Endothelial cell of umbilical vein (primary cell): Measurements from ENCODE around the gene CATSPERD. TPM values are rescaled to one million over a fixed set of nuclear protein-coding genes. Genes with fewer than 3 reads are reported as not detected.
A peak's percentile ranks its signal among the peaks of the same experiment; 100 is the strongest.

Experiments used
- BruUV-seq: library from RNA; stranded (reverse); fragments of 400-500 nt; replicated peaks from 2 replicates; lab custom pipeline; 2021; lab: Mats Ljungman, UMichigan
- CTCF ChIA-PET: fragments of 300-600, 350-600 bp; sonication (Branson Sonifier 250); formaldehyde crosslinking; loops from one replicate; lab custom pipeline; 2021; ENCODE audit warnings: antibody characterized with exemption, inconsistent platforms; lab: Charles Lee
- POLR2A ChIA-PET: fragments of 300-600, 350-600 bp; sonication (Branson Sonifier 250); formaldehyde crosslinking; loops from one replicate; lab custom pipeline; 2021; ENCODE audit warnings: antibody characterized with exemption, inconsistent platforms; lab: Charles Lee
- DNase-seq: peaks from one replicate; pipeline ENCODE4 v3.0.0-alpha.2; 2011; ENCODE audit warnings: low read depth, low spot score
- FAIRE-seq: peaks from 2 replicates; lab custom pipeline; 2011; peaks lifted over from hg19 to GRCh38; lab: Jason Lieb, UNC
- H2AFZ ChIP-seq: 2 replicates; pipeline ENCODE4 v1.6.0; 2012; ENCODE audit warnings: low read depth, low read length, control low read depth, inconsistent platforms
- H3K27ac ChIP-seq: 2 replicates; pipeline ENCODE4 v1.5.1; 2011; ENCODE audit warnings: low read depth, mild to moderate bottlenecking, control low read depth, low read length, moderate library complexity; ENCODE audit not compliant: insufficient read depth
- H3K27me3 ChIP-seq, 2 experiments: 2 replicates each; pipeline versions ENCODE4 v1.6.0 to v1.6.1; 2011; ENCODE audit warnings: low read length in 2 of 2, mixed read lengths in 1 of 2; ENCODE audit not compliant: control insufficient read depth in 2 of 2, insufficient read depth in 2 of 2
- H3K36me3 ChIP-seq, 2 experiments: 2 replicates in 1 of 2; 3 replicates in 1 of 2; pipeline ENCODE4 v1.5.1; 2011; ENCODE audit warnings: low read length in 2 of 2, mild to moderate bottlenecking in 1 of 2, moderate library complexity in 1 of 2; ENCODE audit not compliant: control insufficient read depth in 2 of 2, insufficient read depth in 2 of 2; ENCODE audit errors: extremely low read depth in 1 of 2
- H3K4me1 ChIP-seq: 3 replicates; pipeline ENCODE4 v1.5.1; 2011; ENCODE audit warnings: mild to moderate bottlenecking, low read length; ENCODE audit not compliant: control insufficient read depth, insufficient read depth; ENCODE audit errors: extremely low read depth
- H3K4me2 ChIP-seq: 2 replicates; pipeline ENCODE4 v1.6.1; 2011; ENCODE audit warnings: low read length, control low read depth, mixed read lengths; ENCODE audit not compliant: insufficient read depth
- H3K4me3 ChIP-seq, 3 experiments: fragments of 200-600 bp in 1 of 3; sonication (generic), shearing (Covaris generic) in 1 of 3; replicated peaks in 1 of 3; 2 replicates each; pipeline ENCODE4 v1.5.1; 2011 to 2016; ENCODE audit warnings: control low read depth in 3 of 3, low read length in 3 of 3, mild to moderate bottlenecking in 2 of 3, inconsistent platforms in 1 of 3, low read depth in 1 of 3, moderate library complexity in 1 of 3; ENCODE audit not compliant: insufficient read depth in 1 of 3
- H3K79me2 ChIP-seq: 2 replicates; pipeline ENCODE4 v1.6.0; 2012; ENCODE audit warnings: low read length, inconsistent platforms; ENCODE audit not compliant: control insufficient read depth, insufficient read depth
- H3K9ac ChIP-seq: replicated peaks from 2 replicates; pipeline ENCODE3; 2011; ENCODE audit warnings: low read length, control low read depth; ENCODE audit not compliant: insufficient read depth; ENCODE audit errors: extremely low read depth
- H3K9me1 ChIP-seq: replicated peaks from 3 replicates; pipeline ENCODE4 v1.6.0; 2011; ENCODE audit warnings: mild to moderate bottlenecking, low read length; ENCODE audit not compliant: control insufficient read depth, insufficient read depth; ENCODE audit errors: extremely low read depth
- H3K9me3 ChIP-seq: replicated peaks from 2 replicates; pipeline ENCODE4 v1.5.1; 2012; ENCODE audit warnings: low read length, inconsistent platforms; ENCODE audit not compliant: control insufficient read depth, insufficient read depth
- H4K20me1 ChIP-seq: replicated peaks from 2 replicates; pipeline ENCODE3; 2011; ENCODE audit warnings: mild to moderate bottlenecking, low read length; ENCODE audit not compliant: control insufficient read depth, insufficient read depth; ENCODE audit errors: extremely low read depth
- FOS ChIP-seq: IDR thresholded peaks from 2 replicates; pipeline ENCODE4 v1.6.1; 2011; ENCODE audit warnings: mild to moderate bottlenecking, low read length, moderate library complexity, borderline replicate concordance; ENCODE audit not compliant: insufficient read depth
- JUN ChIP-seq: IDR thresholded peaks from 2 replicates; pipeline ENCODE4 v1.6.1; 2011; ENCODE audit warnings: borderline replicate concordance, low read depth; ENCODE audit not compliant: insufficient read length, insufficient read depth
- MYC ChIP-seq: IDR thresholded peaks from one replicate; pipeline ENCODE4 v1.6.1; 2011; ENCODE audit warnings: mild to moderate bottlenecking, low read depth, low read length
- dilution Hi-C: fragments of 300-500 bp; cut with MboI; formaldehyde crosslinking; loops from one replicate; pipeline ENCODE4 v1.15.0; 2019; ENCODE audit warnings: low sequenced_read_pairs; ENCODE audit not compliant: extremely low pct_ligation_motif_present
- intact Hi-C: fragments of 100-400 bp; cut with micrococcal nuclease; formaldehyde crosslinking; loops from one replicate; pipeline ENCODE4 v1.10.0; 2022
- polyA plus RNA-seq, 4 experiments: library from polyadenylated mRNA; depleted of rRNA in 3 of 4; stranded (reverse) in 3 of 4; unstranded in 1 of 4; fragments of >200 nt; gene quantifications; 2 replicates each; pipeline versions ENCODE4 v1.2.1 to v1.2.3, GENCODE V29; 2011 to 2012; ENCODE audit warnings: missing spikeins in 1 of 4
- total RNA-seq: library from RNA; stranded (reverse); gene quantifications from 2 replicates; pipeline ENCODE4 v1.2.3, GENCODE V29; 2021
- TF ChIP-seq, protein P1 (sequence below): IDR thresholded peaks from 2 replicates; pipeline ENCODE4 v1.6.1; 2011; ENCODE audit not compliant: insufficient read depth, insufficient read length

CATSPERD gene
- total and polyA plus RNA-seq, 2 donors (not counting 3 experiments of a cell fraction or from before 2014, with no cell fraction given) = not detected

DNA sequence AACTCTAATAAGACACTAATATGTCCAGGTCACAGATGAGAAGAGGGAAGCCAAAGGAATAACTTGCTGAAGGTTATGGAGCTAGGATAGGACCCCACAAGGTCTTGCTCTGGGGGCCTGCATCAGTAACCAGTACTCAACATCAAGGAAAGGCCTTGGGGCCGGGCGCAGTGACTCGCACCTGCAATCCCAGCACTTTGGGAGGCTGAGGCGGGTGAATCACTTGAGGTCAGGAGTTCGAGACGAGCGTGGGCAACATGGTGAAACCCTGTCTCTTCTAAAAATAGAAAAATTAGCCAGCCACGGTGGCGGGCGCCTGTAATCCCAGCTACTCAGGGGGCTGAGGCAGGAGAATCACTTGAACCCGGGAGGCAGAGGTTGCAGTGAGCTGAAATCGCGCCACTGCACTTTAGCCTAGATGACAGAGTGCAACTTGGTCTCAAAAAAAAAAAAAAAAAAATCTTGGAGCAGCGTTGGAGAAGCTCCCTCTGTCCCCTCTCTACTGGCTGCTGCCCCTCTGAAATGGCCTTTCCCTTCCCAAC lies 2.3 kb upstream of the CATSPERD start:
- no peaks in the 10 kb centered on the region for H4K20me1 ChIP-seq
- CTCF ChIA-PET = interaction anchor here (1.2 to 1.4 kb wide), 2 partner anchors 27 to 28 kb away, joined by 3 to 6 read pairs; partner anchors contain the start of gene RPL36
- TF ChIP-seq MYC (no peak), FOS (no peak), JUN (no peak)
- TF ChIP-seq, protein P1, sequence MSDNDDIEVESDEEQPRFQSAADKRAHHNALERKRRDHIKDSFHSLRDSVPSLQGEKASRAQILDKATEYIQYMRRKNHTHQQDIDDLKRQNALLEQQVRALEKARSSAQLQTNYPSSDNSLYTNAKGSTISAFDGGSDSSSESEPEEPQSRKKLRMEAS = no peak
- no peak for FAIRE-seq
- dilution Hi-C loops (no loop called here), intact Hi-C loops (no loop called here)
- H3K27me3 ChIP-seq = no peaks in the 10 kb centered on the region
- peak overlapping the region in 1 of 3 experiments; percentile 79 for H3K4me3 ChIP-seq
- POLR2A ChIA-PET = no interaction called here
- BruUV-seq = no TSS peak
- H3K9me3 ChIP-seq = no peaks in the 10 kb centered on the region
- H3K9ac ChIP-seq = peak overlapping the region; percentile 81
- peaks cover 0 to 4% of the 10 kb centered on the region in 2 experiments for H3K36me3 ChIP-seq
- H3K9me1 ChIP-seq = no peaks in the 10 kb centered on the region
- peak overlapping the region; percentile 85 for H3K27ac ChIP-seq
- no peak overlapping the region for H2AFZ ChIP-seq
- peaks cover 48% of the 10 kb centered on the region for H3K79me2 ChIP-seq
- no peak for DNase-seq
- peaks cover 15% of the 10 kb centered on the region for H3K4me1 ChIP-seq
- H3K4me2 ChIP-seq = peak overlapping the region; percentile 91

DNA sequence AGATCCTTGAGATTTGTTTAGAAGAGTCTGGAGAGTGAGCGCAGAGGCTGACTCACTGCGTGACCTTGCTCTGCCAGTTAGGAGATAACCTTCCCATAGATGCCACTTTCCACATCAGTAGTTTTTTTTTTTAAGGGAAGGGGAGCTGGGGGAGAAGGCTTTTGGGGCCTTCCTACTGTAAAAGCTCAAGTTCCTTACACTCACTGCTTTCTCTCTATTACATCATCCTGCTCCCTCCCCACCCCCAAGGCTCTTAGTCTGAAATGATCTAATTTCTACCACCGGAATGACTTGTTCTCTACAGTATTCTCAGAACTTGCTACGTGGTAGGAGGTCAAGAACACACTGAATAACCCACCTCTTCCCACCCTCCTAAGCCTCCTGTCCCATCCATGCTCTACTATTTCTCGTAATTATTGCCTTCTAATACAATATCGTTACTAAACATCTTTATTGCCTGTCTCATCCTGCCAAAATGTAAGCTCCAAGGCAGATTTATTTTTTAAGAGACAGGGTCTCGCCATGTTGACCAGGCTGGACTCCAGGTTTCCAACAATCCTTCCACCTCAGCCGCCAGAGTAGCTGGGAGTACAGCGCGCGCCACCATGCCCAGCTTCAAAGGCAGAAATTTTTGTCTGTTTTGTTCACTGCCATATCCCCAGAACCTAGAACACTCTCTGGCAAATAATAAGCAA lies 1.7 kb upstream of the CATSPERD start:
- Histone ChIP-seq H3K27ac (peak overlapping the region; percentile 85), H3K4me1 (peaks cover 15% of the 10 kb centered on the region), H4K20me1 (no peaks in the 10 kb centered on the region), H3K4me3 (peak overlapping the region; percentile 52 to 79 (median 75)), H3K79me2 (peaks cover 48% of the 10 kb centered on the region), H2AFZ (no peak overlapping the region), H3K4me2 (peak overlapping the region; percentile 91), H3K9me3 (no peaks in the 10 kb centered on the region), H3K9me1 (no peaks in the 10 kb centered on the region), H3K9ac (peak overlapping the region; percentile 81), H3K27me3 (no peaks in the 10 kb centered on the region), H3K36me3 (no peaks in the 10 kb centered on the region)
- peak; percentile 67 for DNase-seq
- ChIA-PET POLR2A (interaction anchor here (0.6 kb wide), 1 partner anchor 63 kb away, joined by 3 read pairs; no protein-coding TSS in a partner anchor), CTCF (interaction anchor here (1.2 to 1.4 kb wide), 2 partner anchors 27 to 29 kb away, joined by 3 to 6 read pairs; partner anchors contain the start of gene RPL36)
- peak; percentile 52 for FAIRE-seq
- dilution Hi-C loops = no loop called here
- TF ChIP-seq, protein P1 = no peak
- TF ChIP-seq FOS (no peak), JUN (peak; percentile 36)
- BruUV-seq = TSS peak; percentile 99
- intact Hi-C loops = no loop called here
